Keratinocyte (primary cell): ENCODE data around the gene CNOT8.

Experiments
- EZH2 ChIP-seq: IDR thresholded peaks from one replicate; pipeline ENCODE4 v1.6.1; 2012; ENCODE audit warnings: inconsistent platforms, mild to moderate bottlenecking, low read length, moderate library complexity
- TF ChIP-seq, protein P1 (sequence below), 3 experiments: IDR thresholded peaks in 1 of 3; conservative IDR thresholded peaks in 1 of 3; optimal IDR thresholded peaks in 1 of 3; 2 replicates in 2 of 3; 3 replicates in 1 of 3; pipeline versions ENCODE3 to v1.5.1; 2011; ENCODE audit warnings: low read length in 3 of 3, mild to moderate bottlenecking in 3 of 3, moderate library complexity in 2 of 3, control low read depth in 1 of 3, inconsistent platforms in 1 of 3; ENCODE audit not compliant: insufficient read depth in 2 of 3; ENCODE audit errors: extremely low read depth in 1 of 3

DNA sequence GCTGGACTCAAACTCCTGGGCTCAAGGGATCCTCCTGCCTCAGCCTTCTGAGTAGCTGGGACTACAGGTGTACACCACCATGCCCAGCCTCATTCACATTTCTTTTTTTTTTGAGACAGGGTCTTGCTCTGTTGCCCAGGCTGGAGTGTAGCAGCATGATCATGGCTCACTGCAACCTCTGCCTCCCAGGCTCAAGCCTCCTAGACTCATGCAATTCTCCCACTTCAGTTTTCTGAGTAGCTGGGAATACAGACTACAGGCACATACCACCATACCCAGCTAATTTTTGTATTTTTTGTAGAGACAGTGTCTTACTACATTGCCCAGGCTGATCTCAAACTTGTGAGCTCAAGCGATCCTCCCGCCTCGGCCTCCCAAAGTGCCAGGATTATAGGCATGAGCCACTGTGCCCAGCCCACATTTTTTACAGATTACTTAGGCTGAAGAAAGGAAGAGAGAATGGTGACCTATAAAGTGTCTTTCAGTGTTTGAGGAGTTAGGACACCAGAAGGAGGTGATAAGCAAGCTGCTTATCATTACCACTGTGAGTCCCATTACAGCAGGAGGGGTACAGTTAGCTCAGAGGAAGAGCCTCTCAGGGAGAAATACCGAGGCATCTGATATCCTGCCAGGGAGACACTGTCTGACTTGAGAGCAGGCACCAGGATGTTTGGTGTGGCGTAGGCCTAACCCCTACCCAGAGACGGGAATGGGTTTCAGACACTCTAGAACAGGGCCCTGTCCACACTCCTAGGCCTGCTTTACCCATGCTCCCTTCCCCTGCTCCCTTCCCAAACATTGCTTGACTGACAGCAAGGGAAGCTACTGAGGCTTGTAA is 17.8 kb upstream of the CNOT8 start:
- TF ChIP-seq, protein P1, sequence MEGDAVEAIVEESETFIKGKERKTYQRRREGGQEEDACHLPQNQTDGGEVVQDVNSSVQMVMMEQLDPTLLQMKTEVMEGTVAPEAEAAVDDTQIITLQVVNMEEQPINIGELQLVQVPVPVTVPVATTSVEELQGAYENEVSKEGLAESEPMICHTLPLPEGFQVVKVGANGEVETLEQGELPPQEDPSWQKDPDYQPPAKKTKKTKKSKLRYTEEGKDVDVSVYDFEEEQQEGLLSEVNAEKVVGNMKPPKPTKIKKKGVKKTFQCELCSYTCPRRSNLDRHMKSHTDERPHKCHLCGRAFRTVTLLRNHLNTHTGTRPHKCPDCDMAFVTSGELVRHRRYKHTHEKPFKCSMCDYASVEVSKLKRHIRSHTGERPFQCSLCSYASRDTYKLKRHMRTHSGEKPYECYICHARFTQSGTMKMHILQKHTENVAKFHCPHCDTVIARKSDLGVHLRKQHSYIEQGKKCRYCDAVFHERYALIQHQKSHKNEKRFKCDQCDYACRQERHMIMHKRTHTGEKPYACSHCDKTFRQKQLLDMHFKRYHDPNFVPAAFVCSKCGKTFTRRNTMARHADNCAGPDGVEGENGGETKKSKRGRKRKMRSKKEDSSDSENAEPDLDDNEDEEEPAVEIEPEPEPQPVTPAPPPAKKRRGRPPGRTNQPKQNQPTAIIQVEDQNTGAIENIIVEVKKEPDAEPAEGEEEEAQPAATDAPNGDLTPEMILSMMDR (optimal IDR thresholded peaks at IDR 0.05 in 1 of 3, IDR thresholded peaks at IDR 0.05 in 1 of 3, conservative IDR thresholded peaks at IDR 0.05 in 1 of 3; ENCODE audit: extremely low read depth in 1 of 3, insufficient read depth in 2 of 3, low read length in 3 of 3), result no peak
- no peak for TF ChIP-seq EZH2
